Liver (tissue), 9 donors: ENCODE data around the gene EYA4. TPM values are rescaled to one million over a fixed set of nuclear protein-coding genes. Genes with fewer than 3 reads are reported as not detected.

Experiments
- DNase-seq: peaks from one replicate; pipeline ENCODE4 v3.0.0-alpha.2; 2017; ENCODE audit warnings: low spot score
- H3K27ac ChIP-seq, 2 donors: one replicate each; pipeline ENCODE4 v1.7.0; 2013; ENCODE audit warnings: inconsistent platforms in 2 of 2, low read length in 2 of 2, control low read depth in 1 of 2, low read depth in 1 of 2, mild to moderate bottlenecking in 1 of 2
- H3K27me3 ChIP-seq, 4 donors: one replicate each; pipeline versions ENCODE4 v1.6.1 to v1.7.0; 2013; ENCODE audit warnings: low read length in 3 of 4, inconsistent platforms in 1 of 4, mild to moderate bottlenecking in 1 of 4, moderate library complexity in 1 of 4; ENCODE audit not compliant: control insufficient read depth in 4 of 4, insufficient read depth in 4 of 4
- H3K36me3 ChIP-seq, 4 donors: one replicate each; pipeline versions ENCODE4 v1.6.1 to v1.7.0; 2013; ENCODE audit warnings: low read length in 3 of 4, mild to moderate bottlenecking in 3 of 4, low read depth in 1 of 4, moderate library complexity in 1 of 4; ENCODE audit not compliant: control insufficient read depth in 4 of 4, insufficient read depth in 3 of 4
- H3K4me1 ChIP-seq, 4 donors: one replicate each; pipeline versions ENCODE4 v1.6.1 to v1.7.0; 2013; ENCODE audit warnings: low read length in 3 of 4, mild to moderate bottlenecking in 3 of 4, moderate library complexity in 1 of 4; ENCODE audit not compliant: control insufficient read depth in 4 of 4, insufficient read depth in 4 of 4
- H3K4me3 ChIP-seq, 3 donors: one replicate each; pipeline versions ENCODE4 v1.6.1 to v1.7.0; 2013; ENCODE audit warnings: low read length in 3 of 3, control low read depth in 1 of 3, low read depth in 1 of 3, mild to moderate bottlenecking in 1 of 3
- H3K9ac ChIP-seq, 2 donors: one replicate each; pipeline ENCODE4 v1.7.0; 2013; ENCODE audit warnings: low read length in 2 of 2, mild to moderate bottlenecking in 2 of 2, moderate library complexity in 2 of 2, control low read depth in 1 of 2, low read depth in 1 of 2
- H3K9me3 ChIP-seq, 4 donors: one replicate each; pipeline versions ENCODE4 v1.6.1 to v1.7.0; 2013; ENCODE audit warnings: low read length in 3 of 4; ENCODE audit not compliant: control insufficient read depth in 4 of 4
- ATF3 ChIP-seq: IDR thresholded peaks from 2 replicates; pipeline ENCODE4 v1.6.1; 2016; ENCODE audit warnings: antibody characterized with exemption
- EGR1 ChIP-seq, 2 donors: IDR thresholded peaks; 2 replicates each; pipeline ENCODE4 v1.6.1; 2016 to 2018; ENCODE audit warnings: antibody characterized with exemption in 2 of 2, low read depth in 2 of 2
- FOXA2 ChIP-seq: IDR thresholded peaks from 2 replicates; pipeline ENCODE4 v1.6.1; 2016; ENCODE audit warnings: antibody characterized with exemption
- HNF4A ChIP-seq, 2 donors: conservative IDR thresholded peaks; 2 replicates each; pipeline ENCODE4 v1.6.1; 2016; ENCODE audit warnings: antibody characterized with exemption in 2 of 2, mild to moderate bottlenecking in 2 of 2
- HNF4G ChIP-seq: IDR thresholded peaks from 2 replicates; pipeline ENCODE4 v1.6.1; 2016; ENCODE audit warnings: antibody characterized with exemption
- JUND ChIP-seq, 2 donors: IDR thresholded peaks; 2 replicates each; pipeline ENCODE4 v1.6.1; 2016; ENCODE audit warnings: antibody characterized with exemption in 2 of 2
- NR2F2 ChIP-seq: IDR thresholded peaks from 2 replicates; pipeline ENCODE4 v1.6.1; 2016; ENCODE audit warnings: antibody characterized with exemption
- RAD21 ChIP-seq, 2 donors: IDR thresholded peaks; 2 replicates each; pipeline ENCODE4 v1.6.1; 2016; ENCODE audit warnings: antibody characterized with exemption in 2 of 2, mild to moderate bottlenecking in 2 of 2
- RXRA ChIP-seq, 2 donors: IDR thresholded peaks; 2 replicates each; pipeline ENCODE4 v1.6.1; 2017 to 2018; ENCODE audit warnings: antibody characterized with exemption in 2 of 2, mild to moderate bottlenecking in 1 of 2
- SP1 ChIP-seq: IDR thresholded peaks from 2 replicates; pipeline ENCODE4 v1.6.1; 2018; ENCODE audit warnings: antibody characterized with exemption, mild to moderate bottlenecking
- YY1 ChIP-seq: IDR thresholded peaks from 2 replicates; pipeline ENCODE4 v1.6.1; 2016; ENCODE audit warnings: antibody characterized with exemption, mild to moderate bottlenecking
- ZBTB33 ChIP-seq: IDR thresholded peaks from 2 replicates; pipeline ENCODE4 v1.6.1; 2016; ENCODE audit warnings: antibody characterized with exemption
- WGBS: extraction: QIAGEN DNeasy Blood & Tissue Kit; methylation state at CpG from one replicate; pipeline ENCODE4 v1.1.7; 2013; 5-methylcytosine and 5-hydroxymethylcytosine counted together
- polyA plus RNA-seq, 2 donors: library from polyadenylated mRNA; stranded (reverse) in 1 of 2; unstranded in 1 of 2; fragments of 200-250 nt in 1 of 2; fragments of >200 nt in 1 of 2; fragmentation: Nextera tagmentation in 1 of 2; extraction: Ambion mirVana in 1 of 2; gene quantifications; one replicate each; pipeline versions ENCODE4 v1.2.1 to v1.2.3, GENCODE V29; 2013 to 2015
- total RNA-seq, 2 donors: library from RNA; depleted of rRNA; stranded (reverse); fragments of >200 nt; gene quantifications; one replicate each; pipeline ENCODE4 v1.2.3, GENCODE V29; 2014
- TF ChIP-seq, protein P1 (sequence below): fragments of 150-350 bp; IDR thresholded peaks from 2 replicates; pipeline ENCODE4 v1.5.1; 2017; ENCODE audit warnings: improper control_type of control experiment, low read depth, low read length; ENCODE audit not compliant: missing input control
- TF ChIP-seq, protein P2 (sequence below): IDR thresholded peaks from 2 replicates; pipeline ENCODE4 v1.6.1; 2016; ENCODE audit warnings: antibody characterized with exemption
- TF ChIP-seq, protein P3 (sequence below): IDR thresholded peaks from 2 replicates; pipeline ENCODE4 v1.6.1; 2016; ENCODE audit warnings: antibody characterized with exemption, mild to moderate bottlenecking
- donor health status: healthy.
- donor health status: healthy.
- donor health status: healthy.
- donor health status: healthy.
- donor health status: healthy.

EYA4 gene
- total and polyA plus RNA-seq, 4 donors, result 0.05 to 0.50 TPM; not detected in 2

DNA sequence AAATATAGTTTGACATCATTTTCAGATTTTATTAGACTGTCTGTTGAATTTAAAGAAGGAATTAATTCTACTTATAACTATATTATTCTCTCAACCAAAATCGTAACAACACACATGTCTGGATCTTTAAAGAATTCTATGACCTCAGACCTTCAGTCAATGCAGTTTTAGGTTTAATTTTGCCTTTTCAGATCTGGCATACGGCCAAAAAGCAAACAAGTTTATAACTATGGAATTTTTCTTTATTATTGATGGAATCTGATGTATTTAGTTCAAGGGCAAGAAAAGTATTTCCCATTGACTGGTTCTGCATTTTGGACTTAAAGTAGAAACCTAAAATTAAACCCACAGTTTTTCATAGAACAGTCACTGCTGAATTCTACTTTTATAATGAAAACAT lies 233.4 kb downstream of the EYA4 start:
- Histone ChIP-seq H3K4me1 (no peaks in the 10 kb centered on the region), H3K36me3 (no peaks in the 10 kb centered on the region), H3K9me3 (no peaks in the 10 kb centered on the region), H3K9ac (no peak overlapping the region), H3K4me3 (no peak overlapping the region), H3K27me3 (no peaks in the 10 kb centered on the region), H3K27ac (no peak overlapping the region)
- TF ChIP-seq ATF3 (no peak), RXRA (IDR thresholded peaks at IDR 0.05) (no peak), HNF4A (conservative IDR thresholded peaks at IDR 0.05) (no peak), FOXA2 (no peak), NR2F2 (no peak), JUND (IDR thresholded peaks at IDR 0.05) (no peak), HNF4G (no peak), YY1 (no peak), ZBTB33 (no peak), EGR1 (IDR thresholded peaks at IDR 0.05; ENCODE audit: low read depth in 2 of 2) (no peak), SP1 (no peak), RAD21 (IDR thresholded peaks at IDR 0.05) (no peak)
- TF ChIP-seq, protein P1, sequence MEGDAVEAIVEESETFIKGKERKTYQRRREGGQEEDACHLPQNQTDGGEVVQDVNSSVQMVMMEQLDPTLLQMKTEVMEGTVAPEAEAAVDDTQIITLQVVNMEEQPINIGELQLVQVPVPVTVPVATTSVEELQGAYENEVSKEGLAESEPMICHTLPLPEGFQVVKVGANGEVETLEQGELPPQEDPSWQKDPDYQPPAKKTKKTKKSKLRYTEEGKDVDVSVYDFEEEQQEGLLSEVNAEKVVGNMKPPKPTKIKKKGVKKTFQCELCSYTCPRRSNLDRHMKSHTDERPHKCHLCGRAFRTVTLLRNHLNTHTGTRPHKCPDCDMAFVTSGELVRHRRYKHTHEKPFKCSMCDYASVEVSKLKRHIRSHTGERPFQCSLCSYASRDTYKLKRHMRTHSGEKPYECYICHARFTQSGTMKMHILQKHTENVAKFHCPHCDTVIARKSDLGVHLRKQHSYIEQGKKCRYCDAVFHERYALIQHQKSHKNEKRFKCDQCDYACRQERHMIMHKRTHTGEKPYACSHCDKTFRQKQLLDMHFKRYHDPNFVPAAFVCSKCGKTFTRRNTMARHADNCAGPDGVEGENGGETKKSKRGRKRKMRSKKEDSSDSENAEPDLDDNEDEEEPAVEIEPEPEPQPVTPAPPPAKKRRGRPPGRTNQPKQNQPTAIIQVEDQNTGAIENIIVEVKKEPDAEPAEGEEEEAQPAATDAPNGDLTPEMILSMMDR, result no peak
- TF ChIP-seq, protein P2, sequence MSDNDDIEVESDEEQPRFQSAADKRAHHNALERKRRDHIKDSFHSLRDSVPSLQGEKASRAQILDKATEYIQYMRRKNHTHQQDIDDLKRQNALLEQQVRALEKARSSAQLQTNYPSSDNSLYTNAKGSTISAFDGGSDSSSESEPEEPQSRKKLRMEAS, result no peak
- DNase-seq, result no peak
- WGBS, result 52% methylated on average over 2 of the region's 2 CpGs

DNA sequence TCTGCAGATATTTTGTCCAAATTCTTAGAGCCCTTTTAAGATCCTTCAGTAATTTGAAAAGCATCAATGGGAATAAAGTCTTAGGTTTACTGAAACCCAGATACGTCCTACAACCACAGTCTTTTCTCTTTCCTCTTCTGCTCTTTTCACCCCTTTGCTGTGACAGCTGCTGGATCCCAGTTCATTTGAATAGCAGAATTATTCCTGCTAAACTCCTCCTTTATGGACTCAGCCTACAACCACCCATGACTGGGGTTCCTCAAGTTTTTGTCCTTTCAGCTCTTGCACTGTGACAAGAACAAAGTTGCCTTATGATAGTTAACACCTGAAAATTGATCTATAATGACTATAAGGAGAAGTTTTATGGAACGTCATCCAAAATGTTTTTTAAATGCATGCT lies 237.5 kb downstream of the EYA4 start:
- Histone ChIP-seq H3K9me3 (no peaks in the 10 kb centered on the region), H3K4me3 (no peak overlapping the region), H3K9ac (no peak overlapping the region), H3K4me1 (no peaks in the 10 kb centered on the region), H3K27me3 (no peaks in the 10 kb centered on the region), H3K36me3 (no peaks in the 10 kb centered on the region), H3K27ac (no peak overlapping the region)
- DNase-seq, result no peak
- TF ChIP-seq EGR1 (IDR thresholded peaks at IDR 0.05; ENCODE audit: low read depth in 2 of 2) (no peak), HNF4G (no peak), FOXA2 (no peak), ATF3 (no peak), HNF4A (conservative IDR thresholded peaks at IDR 0.05) (no peak), SP1 (no peak)
- TF ChIP-seq, protein P3, sequence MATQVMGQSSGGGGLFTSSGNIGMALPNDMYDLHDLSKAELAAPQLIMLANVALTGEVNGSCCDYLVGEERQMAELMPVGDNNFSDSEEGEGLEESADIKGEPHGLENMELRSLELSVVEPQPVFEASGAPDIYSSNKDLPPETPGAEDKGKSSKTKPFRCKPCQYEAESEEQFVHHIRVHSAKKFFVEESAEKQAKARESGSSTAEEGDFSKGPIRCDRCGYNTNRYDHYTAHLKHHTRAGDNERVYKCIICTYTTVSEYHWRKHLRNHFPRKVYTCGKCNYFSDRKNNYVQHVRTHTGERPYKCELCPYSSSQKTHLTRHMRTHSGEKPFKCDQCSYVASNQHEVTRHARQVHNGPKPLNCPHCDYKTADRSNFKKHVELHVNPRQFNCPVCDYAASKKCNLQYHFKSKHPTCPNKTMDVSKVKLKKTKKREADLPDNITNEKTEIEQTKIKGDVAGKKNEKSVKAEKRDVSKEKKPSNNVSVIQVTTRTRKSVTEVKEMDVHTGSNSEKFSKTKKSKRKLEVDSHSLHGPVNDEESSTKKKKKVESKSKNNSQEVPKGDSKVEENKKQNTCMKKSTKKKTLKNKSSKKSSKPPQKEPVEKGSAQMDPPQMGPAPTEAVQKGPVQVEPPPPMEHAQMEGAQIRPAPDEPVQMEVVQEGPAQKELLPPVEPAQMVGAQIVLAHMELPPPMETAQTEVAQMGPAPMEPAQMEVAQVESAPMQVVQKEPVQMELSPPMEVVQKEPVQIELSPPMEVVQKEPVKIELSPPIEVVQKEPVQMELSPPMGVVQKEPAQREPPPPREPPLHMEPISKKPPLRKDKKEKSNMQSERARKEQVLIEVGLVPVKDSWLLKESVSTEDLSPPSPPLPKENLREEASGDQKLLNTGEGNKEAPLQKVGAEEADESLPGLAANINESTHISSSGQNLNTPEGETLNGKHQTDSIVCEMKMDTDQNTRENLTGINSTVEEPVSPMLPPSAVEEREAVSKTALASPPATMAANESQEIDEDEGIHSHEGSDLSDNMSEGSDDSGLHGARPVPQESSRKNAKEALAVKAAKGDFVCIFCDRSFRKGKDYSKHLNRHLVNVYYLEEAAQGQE, result no peak
- TF ChIP-seq, protein P1, result no peak
- 87% methylated on average over 2 of the region's 2 CpGs for WGBS
